GM18870 (cell line): Measurements from ENCODE around the gene SPNS2.

Source experiments
- ATAC-seq: cut with Tn5 transposase; IDR thresholded peaks from one replicate; pipeline ENCODE4 v1.9.1; 2021; ENCODE audit warnings: moderate library complexity; ENCODE audit not compliant: unreplicated experiment

Gene SPNS2

DNA sequence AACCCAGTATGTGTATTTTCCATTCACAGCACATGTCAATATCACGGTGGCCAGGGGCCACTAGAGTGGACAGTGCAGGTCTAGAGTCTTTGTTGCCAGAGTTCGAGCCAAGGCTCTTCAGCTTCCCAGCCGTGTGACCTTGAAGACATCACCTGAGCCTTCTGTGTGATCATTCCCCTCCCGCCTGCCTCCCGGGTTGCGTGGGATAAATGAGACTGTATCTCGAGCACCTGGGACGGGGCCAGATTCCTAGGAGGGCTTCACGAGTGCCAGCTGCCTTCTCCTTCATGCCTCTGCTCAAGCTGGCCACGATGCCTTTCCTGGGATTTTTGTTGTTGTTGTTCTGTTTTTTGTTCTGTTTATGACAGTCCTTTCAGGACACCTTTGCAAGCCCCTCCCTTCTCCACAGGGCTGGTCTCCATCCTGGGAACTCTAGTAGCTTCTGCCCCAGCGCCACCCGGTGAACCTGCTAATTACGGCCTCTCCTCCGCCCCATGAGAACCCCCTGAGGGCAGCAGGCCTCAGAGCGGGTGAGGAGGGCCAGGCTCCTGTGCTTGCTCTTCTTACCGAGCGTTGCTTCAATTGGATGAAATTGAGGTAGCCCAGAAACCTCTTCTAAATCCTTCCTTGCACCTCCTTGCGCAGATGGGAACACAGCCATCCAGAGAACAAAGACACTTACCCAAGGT, 3.9 kb downstream of the SPNS2 start:
- no peak for ATAC-seq

DNA sequence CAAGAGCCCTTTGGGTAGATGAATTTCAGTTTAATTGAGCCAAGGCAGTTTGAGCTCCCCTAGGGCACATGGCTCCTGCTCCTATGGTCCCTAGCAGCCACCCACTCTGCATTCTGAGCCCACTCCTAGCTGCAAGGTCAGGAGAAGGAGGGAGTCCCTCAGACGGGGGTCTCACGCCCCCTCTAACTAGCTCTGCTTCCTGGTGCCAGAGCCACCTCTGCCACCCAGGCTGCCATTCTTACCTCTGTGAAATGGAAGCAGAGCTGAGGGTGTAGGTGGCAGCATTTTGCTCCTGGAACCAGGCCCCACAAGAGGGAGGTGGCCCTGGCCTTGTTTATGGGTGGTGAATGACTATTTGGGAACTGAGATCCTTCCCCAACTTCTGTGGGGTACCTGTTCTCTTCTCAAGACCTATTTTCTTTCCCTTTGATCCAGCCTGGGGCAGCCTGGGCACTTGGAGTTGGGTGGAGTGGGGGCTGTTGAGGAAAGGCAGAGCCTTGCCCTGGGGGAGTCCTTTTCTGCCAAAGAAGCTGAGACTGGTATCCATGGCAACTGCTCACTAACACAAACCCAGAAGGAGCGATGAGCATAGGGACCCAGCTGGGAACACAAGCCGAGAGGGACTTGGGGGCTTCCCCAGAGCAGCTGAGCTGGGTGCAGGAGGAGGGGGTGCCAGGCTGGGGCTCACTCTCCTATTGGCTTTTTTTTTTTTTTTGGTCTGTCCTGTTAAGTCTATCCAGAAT, 4.8 kb downstream of the SPNS2 start:
- no peak for ATAC-seq

DNA sequence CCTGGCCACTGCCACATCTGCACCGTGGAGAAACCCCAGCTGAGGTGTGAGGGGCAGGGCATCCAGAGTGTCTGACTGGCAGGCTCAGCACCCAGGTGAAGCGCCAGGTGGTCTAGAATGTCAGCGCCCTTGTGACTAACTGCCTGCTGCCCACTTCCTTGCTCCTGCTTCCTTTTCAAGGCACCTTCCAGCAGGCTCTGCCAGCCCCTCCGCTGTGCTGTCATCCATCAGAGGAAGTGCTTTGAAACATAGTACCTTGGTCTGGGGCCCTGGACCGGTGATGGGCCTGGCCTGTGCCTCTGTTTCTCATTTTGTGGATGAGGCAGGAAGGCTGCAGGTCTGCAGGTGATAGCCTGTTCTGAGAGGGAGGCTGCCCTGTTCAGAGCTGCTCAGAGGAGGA, 5.5 kb downstream of the SPNS2 start:
- no peak for ATAC-seq

DNA sequence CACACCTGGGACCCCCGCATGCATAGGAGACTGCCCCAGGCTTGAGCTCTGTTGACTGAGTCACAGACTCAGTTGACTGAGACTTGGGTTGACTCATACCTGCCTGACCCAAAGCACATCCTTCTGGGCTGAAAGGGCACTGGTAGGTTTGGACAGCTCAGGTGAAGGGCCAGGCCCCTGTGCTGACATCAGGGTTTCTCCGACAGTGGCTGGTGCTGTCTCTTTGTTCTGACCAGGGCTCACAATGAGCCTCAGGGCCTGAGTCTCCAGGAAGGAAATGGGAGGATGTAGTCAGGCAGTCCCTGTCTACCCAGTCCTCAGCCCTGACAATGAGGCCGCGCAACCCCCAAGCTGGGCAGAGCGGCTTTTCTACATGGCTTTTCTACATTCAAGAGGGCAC, 6.5 kb downstream of the SPNS2 start:
- no peak for ATAC-seq

DNA sequence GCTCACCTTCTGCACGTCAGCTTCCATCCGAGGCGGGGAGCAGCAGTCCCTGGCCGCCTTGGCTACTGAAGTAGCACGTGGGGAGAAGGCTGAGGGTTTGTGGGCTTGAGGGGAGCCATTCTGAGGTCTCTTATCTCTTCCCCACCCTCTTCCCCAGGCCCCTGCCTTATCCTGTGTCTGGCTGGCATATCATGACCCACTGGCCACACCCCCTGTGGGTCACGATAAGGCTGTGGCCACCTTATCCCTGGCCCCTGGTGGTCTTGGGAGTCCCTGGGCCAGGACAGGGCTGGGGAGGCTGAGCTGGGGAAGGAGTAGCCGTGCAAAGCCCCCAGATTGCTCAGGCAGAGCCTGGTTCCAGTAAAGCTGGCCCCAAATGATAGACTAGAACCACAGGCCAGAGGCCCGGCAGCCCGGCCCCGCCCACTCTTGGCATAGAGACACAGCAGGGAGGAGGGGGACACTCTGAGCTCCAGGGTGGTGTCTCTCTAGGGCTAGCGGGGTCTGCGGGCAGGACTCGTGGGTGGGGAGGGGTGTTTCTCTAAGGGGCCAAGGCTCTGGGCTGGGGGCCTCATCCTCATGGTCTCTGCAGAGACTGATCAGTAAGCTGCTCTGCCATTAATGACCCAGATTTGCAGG, 7.6 kb downstream of the SPNS2 start:
- no peak for ATAC-seq

DNA sequence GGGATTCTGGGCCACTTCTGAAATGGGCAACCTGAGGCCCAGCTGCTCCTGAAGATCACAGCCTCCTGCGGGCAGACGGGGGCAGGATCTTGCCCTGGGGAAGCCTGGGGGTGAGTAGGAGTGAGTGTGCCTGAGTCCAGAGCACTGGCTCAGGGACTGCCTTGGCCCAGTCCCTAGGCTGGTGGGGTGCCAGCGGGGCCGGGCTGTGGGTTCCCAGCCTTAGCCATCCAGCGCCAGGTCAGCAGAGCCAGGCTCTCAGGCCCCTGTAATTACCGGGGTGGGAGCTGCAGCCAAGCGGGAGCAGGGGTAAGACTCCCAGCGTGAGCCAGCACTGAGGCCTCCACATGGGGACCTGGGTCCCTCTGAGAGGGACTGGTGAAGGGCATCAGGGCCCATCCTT, 8.2 kb downstream of the SPNS2 start:
- no peak for ATAC-seq

DNA sequence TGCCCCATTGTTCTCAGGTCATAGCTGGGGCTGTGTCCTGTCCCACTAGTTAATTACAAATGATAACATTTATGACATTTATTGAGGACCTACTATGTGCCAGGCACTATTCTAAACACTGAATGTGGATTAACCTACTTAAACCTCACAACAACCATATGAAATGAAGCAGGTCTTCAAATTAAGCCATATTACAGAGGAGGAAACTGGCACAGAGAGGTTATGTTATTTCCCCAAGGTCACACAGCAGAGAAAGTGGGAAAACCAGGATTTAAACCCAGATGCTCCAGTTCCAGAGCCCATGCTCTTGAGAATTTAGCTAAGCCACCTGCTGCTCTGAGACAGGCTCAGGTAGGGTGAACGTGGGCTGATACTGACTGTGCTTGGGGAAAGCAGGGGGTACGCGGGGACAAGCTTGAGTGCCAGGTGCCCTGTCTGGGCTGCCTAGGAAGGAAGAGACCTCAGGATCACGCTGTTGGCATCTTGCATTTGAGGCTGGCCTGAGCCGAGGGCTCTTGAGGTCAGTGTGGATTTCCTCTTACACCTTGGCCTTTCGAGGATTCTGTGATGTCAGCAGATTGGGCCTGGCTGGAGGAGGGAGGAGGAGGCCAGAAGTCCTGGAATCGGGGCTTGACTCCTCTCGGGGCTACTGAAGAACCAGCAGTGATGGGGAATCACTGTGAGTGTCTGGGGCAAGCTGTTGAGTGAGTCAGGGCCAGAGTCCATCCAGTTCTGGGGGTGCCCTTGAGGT, 8.9 kb downstream of the SPNS2 start:
- no peak for ATAC-seq

DNA sequence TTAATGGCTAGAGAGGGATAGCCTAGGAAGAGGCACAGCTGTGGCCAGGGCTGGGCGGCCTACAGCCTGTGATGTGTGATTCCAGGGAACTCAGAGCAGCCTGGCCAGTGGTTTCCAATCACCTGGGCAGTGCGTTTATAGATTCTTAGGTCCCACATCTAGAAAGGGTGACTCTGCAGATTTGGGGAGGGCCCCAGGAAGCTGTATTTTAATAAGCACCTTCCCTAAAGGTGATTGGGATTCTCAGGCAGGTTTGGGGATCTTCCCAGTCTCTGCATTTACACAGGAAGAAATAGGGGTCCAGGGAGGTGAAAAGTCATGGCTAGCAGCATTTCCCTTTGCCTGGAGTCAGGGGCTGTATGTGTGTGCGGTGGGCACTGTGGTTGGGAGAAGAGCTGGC, 9.5 kb downstream of the SPNS2 start:
- no peak for ATAC-seq

DNA sequence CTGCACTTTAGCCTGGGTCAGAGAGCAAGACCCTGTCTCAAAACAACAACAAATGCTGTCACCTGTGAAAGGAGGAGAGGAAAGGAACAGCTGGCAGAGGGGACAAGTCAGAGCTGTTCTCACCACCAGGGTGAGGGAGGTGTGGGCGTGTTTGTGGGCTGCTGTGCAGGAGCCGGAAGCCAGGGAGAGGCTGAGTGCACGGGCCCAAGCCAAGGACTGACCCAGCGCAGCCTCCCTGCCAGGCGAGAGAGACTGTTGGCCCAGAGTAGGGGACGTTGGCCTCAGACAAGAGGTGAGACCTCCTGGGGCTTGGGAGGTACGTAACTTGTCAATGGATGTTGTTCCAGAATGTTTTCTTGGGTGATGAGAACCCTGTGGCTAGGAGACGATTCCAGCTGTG, 10.7 kb downstream of the SPNS2 start:
- no peak for ATAC-seq

DNA sequence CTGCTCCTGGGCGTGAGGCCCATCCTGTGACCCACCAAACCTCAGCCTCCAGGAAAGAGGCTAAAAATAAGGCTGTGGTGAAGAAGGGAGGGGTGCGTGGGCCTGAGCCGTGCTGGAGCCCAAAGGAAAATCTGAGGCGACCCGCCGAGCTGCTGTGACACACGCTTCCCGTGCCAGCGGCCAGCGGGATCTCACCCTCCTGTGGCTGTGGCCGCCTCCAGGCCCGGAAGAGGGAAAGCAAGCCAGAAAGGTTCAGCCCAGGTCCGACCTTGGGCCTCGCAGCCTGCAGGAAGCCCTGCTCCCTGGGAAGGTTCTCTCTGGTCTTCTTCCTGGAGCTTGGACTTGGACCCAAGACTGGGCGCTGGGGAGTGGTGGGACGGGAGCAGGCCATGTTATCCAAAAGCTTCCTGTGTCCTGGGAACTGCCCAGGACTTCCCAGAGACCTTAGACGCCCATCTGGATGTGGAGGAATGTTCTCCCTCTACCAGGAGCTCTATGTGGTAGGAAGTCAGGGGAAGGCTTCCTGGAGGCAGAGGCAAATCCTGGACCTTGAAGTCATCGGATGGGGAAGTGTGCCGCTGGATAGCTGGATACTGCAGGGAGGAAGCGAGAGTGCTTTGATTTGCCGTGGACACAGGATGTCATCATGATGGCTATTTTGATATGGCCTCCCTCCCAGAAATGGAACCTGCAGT, 11.4 kb downstream of the SPNS2 start:
- no peak for ATAC-seq

DNA sequence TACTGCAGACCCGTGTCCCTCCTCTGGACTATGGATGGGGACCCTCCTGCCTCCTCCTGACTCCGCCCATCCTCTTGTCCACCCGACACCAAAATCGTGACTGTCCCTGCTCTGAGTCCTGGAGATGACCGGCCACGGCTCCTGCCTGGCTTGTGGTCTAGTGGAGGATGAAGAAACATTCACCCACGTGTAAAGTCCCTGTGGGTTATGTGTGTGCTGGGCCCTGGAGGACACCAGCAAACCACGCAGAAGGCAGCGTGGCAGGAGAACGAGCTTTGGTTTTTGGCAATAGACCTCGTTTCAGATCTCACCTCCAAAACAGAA, 11.9 kb downstream of the SPNS2 start:
- no peak for ATAC-seq

DNA sequence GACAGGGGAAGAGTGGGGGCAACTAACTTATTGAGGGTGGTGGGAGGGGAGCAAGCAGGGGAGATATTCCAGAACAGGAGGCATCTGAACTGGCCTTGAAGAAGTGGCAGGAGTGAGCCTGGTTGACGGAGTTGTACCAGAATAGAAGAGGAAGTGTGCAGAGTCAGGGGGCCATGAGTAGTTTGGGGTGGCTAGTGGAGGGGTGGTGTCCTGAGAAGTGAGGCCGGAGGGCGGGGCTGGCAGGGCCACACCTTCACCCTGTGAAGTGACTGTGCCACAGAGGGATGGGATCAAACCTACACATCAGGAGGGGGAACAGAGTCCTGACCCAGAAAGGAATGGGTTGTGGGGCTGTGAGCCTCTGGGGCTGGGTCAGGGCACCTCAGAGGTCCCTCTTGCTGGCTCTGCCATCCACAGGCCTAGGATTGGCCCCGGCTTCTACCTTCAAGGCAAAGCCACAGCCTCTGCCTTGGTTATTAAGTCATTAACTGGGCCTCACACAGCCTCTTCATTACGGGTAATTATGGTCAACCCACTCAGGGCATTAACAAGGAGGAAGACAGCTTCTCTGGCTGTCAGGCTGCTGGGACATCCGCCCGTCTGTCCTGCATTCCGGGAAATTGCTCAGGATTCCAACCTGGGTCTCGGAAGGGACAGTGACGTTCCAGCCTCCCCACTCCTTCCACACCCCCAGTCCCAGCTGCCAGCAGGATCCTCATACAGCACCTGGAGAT, 12.7 kb downstream of the SPNS2 start:
- ATAC-seq: no peak

DNA sequence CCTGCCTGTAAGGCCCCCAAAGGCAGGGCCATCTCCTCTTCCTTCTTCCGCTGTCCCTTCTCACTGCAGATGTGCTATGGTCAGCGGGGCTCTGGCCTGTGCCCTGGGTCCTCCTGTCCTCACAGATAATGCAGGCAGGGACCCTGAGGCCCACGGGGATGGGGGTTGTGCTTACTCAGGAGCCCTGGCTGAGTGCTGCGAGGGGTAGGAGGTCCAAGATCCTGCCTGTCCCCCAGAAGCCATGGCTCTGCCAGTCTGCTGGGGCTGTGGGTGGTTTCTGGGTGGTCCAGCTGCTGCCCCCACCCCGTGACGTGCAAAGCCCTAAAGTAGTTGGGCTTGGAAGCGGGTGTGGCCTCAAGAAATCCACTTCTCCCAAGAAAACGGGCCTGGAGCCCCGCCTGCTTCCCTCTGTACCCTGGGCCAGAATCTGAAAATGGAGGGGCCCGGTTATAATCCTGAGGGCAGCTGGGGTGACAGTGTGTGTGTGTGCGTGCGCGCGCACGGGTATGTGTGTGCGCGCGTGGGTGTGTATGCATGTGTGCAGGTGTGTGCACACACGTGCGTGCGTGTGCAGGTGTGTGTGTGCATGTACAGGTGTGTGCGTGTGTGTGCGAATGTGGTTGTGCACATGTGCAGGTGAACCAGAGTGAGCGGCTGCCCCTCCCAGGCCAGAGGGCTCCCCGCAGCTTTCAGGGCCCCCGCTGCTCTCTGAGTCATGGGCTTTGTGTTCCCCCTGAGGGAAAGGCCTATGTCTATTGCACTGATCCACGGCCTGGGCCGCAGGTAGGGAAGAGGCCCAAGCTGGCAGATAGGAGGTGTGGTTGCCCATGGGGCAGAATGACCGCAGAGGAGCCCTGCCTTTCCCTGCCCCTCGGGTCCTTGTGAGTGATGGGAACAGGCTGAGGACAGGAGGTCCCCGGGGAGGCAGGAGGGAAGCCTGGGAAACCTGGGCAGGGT, 13.8 kb downstream of the SPNS2 start:
- no peak for ATAC-seq

DNA sequence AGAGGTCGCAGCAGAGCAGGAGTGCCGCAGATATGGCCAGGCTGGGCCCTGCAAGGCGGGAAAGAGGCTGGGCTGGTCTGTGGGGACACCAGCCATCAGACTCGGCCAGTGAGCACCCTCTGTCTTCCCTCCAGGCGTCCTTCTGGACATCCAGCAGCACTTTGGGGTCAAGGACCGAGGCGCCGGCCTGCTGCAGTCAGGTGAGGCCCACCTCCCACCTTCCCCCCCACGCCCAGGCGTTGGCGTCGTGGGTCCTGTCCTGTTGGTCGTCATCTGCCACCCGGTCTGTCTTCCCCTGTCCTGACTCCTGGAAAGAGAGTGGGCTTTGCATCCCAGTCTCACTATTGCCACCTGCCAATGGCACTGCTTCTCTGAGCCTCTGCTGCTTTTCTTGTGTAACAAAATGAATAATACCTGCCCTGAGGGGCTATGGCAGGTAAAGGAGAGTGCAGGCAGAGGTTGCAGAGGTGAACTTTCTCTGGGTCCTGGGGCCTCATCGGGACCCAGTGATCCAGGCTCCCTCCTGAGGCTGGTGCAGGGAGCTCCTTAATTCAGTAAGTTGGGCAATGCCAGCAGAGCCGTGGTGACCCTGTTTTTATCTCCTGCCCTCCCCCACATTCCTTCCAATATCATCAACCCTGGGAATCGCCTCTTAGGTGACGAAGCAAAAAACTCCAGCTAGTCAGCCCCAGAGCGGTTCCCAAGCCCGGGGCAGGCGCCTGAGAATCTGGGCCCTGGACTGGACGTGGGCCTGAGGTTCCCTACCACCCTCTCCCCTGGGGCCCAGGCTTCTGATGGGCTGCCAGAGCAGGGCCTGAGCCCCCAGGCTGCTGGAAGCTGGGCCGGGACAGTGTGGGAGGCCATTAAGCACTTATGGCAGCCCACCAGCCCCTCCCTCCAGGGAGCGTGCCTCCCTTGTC, 14.7 kb downstream of the SPNS2 start:
- no peak for ATAC-seq

DNA sequence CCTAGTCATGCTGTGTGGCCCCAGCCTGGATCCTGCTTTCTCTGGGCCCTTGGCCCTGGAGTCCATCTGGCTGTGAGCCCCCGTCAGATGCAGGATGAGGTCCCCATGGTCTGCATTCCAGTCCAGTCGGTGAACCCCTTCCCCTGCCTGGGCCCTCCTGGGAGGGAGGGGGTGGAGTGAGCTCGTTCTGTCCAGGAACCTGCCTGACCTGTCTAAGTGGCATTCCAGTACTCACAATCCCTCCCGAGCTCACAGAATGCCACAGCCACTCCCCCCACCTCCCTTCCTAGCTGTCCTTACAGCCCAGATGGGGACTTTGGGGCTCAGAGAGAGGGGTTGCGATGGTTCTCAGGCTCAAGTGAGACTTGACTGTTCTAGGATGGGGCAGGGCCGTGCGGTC, 15.5 kb downstream of the SPNS2 start:
- ATAC-seq: no peak

DNA sequence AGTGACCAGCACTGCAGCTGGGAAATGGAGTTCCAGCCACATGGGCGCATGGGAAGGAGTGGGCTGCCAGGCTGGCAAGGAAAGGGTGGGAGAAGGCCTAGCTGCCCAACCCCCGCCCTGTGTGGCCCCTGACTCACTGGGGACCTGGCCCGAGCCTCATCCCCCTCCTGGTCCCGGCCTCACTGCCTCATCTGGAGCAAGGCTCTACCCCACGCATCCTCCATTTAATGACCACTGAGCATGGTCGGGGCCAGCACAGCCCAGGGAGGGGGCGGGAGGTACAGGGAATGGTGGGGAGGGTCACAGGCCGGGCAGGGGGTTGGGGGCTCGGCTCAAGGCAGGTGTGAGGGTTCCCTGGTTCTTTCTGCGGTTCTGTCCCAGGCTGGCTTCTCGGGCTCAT, 16.1 kb downstream of the SPNS2 start:
- no peak for ATAC-seq

DNA sequence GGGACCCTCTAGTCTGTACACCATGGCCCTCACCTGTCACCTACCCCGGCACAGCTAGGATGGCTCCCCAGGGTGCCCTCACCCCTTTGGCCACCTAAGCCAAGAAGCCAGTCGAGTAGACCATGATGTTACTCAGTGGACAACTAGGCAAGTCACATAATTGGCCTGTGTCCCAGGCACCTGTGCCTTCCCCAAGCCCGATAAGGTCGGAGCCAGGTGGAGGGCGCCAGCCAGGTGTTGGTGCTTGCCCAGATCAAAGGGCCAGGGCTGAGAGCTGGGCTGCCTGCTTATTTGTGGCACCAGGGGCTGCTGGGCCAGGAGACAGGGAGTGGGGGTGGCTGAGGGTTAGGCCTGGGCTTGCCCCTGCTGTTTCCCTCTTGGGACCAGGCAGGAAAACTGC, 16.8 kb downstream of the SPNS2 start:
- no peak for ATAC-seq

DNA sequence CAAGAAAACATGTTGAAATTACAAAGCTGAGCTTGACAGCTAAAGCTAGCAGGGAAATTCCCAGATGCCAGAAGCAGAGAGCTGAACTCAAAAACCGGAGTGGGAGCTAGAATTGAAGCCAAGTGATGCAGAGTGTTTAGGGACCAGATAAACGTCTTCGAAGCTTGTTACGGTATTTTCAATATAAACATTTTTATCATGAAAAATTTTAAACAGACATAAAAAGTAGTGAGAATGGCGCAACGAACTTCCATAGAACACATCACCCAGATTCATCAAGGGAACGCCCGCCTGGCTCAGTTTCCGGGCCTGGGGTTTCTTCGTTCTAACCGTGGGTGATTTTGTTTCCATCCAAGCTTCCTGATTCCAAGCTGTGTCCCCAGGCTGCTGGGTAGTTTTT, 18.1 kb downstream of the SPNS2 start:
- no peak for ATAC-seq
